MCF 10A (cell line): ENCODE measurements around the gene RNU4-1. TPM values are rescaled to one million over a fixed set of nuclear protein-coding genes. Genes with fewer than 3 reads are reported as not detected.
"Not testable (repeated sequence)": the region's sequence is repeated elsewhere in the genome, so short reads cannot be mapped to it uniquely, and the experiment has no call there.

Experiments used
- BruUV-seq: library from RNA; stranded (reverse); fragments of 400-500 nt; replicated peaks from 2 replicates; lab custom pipeline; 2021; lab: Mats Ljungman, UMichigan
- CTCF ChIA-PET: fragments of 300-600 bp; sonication (Branson Sonifier 250); formaldehyde crosslinking; extraction: SDS; loops from one replicate; lab custom pipeline; 2021; ENCODE audit warnings: antibody characterized with exemption, inconsistent platforms; lab: Yijun Ruan, JAX
- POLR2A ChIA-PET: fragments of 300-600, 350-650 bp; sonication (Branson Sonifier 250); formaldehyde crosslinking; extraction: SDS; loops from one replicate; lab custom pipeline; 2020; ENCODE audit warnings: antibody characterized with exemption, inconsistent platforms; lab: Yijun Ruan, JAX
- DNase-seq: peaks from one replicate; pipeline ENCODE4 v3.0.0-alpha.2; 2018; ENCODE audit not compliant: unreplicated experiment
- H3K27ac Mint-ChIP-seq: one replicate; pipeline ENCODE4 v1.8.0; 2022; ENCODE audit warnings: mild to moderate bottlenecking, low read depth, mixed read lengths; ENCODE audit not compliant: unreplicated experiment
- H3K27me3 Mint-ChIP-seq: one replicate; pipeline ENCODE4 v1.8.0; 2022; ENCODE audit warnings: mixed read lengths; ENCODE audit not compliant: insufficient read depth, unreplicated experiment
- H3K36me3 Mint-ChIP-seq: one replicate; pipeline ENCODE4 v1.8.0; 2022; ENCODE audit warnings: mild to moderate bottlenecking, moderate library complexity, mixed read lengths; ENCODE audit not compliant: insufficient read depth, unreplicated experiment
- H3K4me1 Mint-ChIP-seq: one replicate; pipeline ENCODE4 v1.8.0; 2022; ENCODE audit warnings: mixed read lengths; ENCODE audit not compliant: insufficient read depth, unreplicated experiment
- H3K4me3 Mint-ChIP-seq: one replicate; pipeline ENCODE4 v1.8.0; 2022; ENCODE audit warnings: mild to moderate bottlenecking, moderate library complexity, mixed read lengths; ENCODE audit not compliant: unreplicated experiment
- H3K9me3 Mint-ChIP-seq: one replicate; pipeline ENCODE4 v1.8.0; 2022; ENCODE audit warnings: mixed read lengths; ENCODE audit not compliant: unreplicated experiment
- CTCF ChIP-seq: fragments of 200-600 bp; IDR thresholded peaks from one replicate; pipeline ENCODE4 v1.8.0; 2022; ENCODE audit warnings: antibody characterized with exemption, mild to moderate bottlenecking; ENCODE audit not compliant: unreplicated experiment
- intact Hi-C: fragments of 100-400 bp; cut with micrococcal nuclease; formaldehyde crosslinking; loops from 2 replicates; pipeline ENCODE4 v1.14.1; 2022
- total RNA-seq: library from RNA; stranded (reverse); gene quantifications from 2 replicates; pipeline ENCODE4 v1.2.3, GENCODE V29; 2022

Gene RNU4-1
- total RNA-seq, 1 experiment from 2014 or later, result 1,764 TPM

DNA sequence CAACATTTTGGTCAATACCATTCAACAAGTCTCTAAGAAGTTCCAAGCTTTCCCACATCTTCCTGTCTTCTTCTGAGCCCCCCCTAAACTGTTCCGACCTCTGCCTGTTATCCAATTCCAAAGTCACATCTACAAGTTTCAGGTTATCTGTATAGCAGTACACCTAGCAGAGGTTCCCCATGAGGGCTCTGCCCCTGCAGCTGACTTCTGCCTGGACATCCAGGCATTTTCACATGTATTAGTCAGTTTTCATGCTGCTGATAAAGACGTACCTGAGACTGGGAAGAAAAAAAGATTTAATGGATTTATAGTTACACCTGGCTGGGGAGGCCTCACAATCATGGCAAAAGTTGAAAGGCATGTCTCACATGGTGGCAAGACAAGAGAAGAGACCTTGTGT is 44.7 kb upstream of the RNU4-1 start:
- CTCF ChIA-PET, result no interaction called here
- H3K4me3 Mint-ChIP-seq, result no peak overlapping the region
- H3K27ac Mint-ChIP-seq, result no peak overlapping the region
- no peak for TF ChIP-seq CTCF
- no TSS peak for BruUV-seq
- H3K9me3 Mint-ChIP-seq, result peaks cover 8% of the 10 kb centered on the region
- intact Hi-C loops, result no loop called here
- H3K27me3 Mint-ChIP-seq, result peaks cover 12% of the 10 kb centered on the region
- H3K4me1 Mint-ChIP-seq, result no peaks in the 10 kb centered on the region
- no peak for DNase-seq
- POLR2A ChIA-PET, result no interaction called here
- no peaks in the 10 kb centered on the region for H3K36me3 Mint-ChIP-seq

DNA sequence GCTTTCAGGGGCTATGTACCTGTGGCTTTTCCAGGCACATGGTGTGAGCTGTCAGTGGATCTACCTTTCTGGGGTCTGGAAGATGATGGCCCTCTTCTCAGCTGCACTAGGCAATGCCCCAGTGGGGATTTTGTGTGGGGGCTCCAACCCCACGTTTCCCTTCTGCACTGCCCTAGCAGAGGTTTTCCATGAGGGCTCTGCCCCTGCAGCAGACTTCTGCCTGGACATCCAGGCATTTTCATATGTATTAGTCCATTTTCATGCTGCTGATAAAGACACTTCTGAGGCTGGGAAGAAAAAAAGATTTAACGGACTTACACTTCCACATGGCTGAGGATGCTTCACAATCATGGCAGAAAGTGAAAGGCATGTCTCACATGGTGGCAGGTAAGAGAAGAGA is 43.4 kb upstream of the RNU4-1 start:
- H3K27ac Mint-ChIP-seq, H3K36me3 Mint-ChIP-seq, H3K4me1 Mint-ChIP-seq, BruUV-seq, H3K9me3 Mint-ChIP-seq, DNase-seq, H3K4me3 Mint-ChIP-seq, intact Hi-C loops, POLR2A ChIA-PET: not testable (repeated sequence)
- H3K27me3 Mint-ChIP-seq, result peaks cover 12% of the 10 kb centered on the region
- CTCF ChIA-PET, result interaction anchor here (0.6 to 1.7 kb wide), 5 partner anchors 10 to 106 kb away, joined by 3 to 4 read pairs (median 3); no protein-coding TSS in a partner anchor

DNA sequence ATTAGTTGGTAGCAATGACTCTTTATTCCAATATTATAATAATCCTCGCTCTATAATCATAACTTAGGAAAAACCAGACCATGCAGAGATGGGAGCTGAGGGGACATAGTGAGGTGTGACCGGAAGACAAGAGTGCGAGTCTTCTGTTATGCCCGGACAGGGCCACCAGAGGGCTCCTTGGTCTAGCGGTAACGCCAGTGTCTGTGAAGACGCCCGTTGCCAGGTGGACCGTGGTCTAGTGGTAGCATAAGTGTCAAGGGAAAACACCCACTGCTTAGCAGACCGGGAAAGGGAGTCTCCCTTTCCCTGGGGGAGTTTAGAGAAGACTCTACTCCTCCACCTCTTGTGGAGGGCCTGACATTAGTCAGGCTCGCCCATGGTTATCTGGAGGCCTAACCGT is 42.4 kb upstream of the RNU4-1 start:
- CTCF ChIA-PET, result interaction anchor here (0.5 to 1.7 kb wide), 6 partner anchors 12 to 782 kb away, joined by 3 to 5 read pairs (median 4); no protein-coding TSS in a partner anchor
- peaks cover 12% of the 10 kb centered on the region for H3K27me3 Mint-ChIP-seq
- H3K36me3 Mint-ChIP-seq, H3K9me3 Mint-ChIP-seq, H3K27ac Mint-ChIP-seq, H3K4me3 Mint-ChIP-seq, BruUV-seq, H3K4me1 Mint-ChIP-seq, intact Hi-C loops: not testable (repeated sequence)
- POLR2A ChIA-PET, result interaction anchor here (0.9 kb wide), 1 partner anchor 9 kb away, joined by 3 read pairs; no protein-coding TSS in a partner anchor
- peak; percentile 70 for TF ChIP-seq CTCF
- peak; percentile 48 for DNase-seq

DNA sequence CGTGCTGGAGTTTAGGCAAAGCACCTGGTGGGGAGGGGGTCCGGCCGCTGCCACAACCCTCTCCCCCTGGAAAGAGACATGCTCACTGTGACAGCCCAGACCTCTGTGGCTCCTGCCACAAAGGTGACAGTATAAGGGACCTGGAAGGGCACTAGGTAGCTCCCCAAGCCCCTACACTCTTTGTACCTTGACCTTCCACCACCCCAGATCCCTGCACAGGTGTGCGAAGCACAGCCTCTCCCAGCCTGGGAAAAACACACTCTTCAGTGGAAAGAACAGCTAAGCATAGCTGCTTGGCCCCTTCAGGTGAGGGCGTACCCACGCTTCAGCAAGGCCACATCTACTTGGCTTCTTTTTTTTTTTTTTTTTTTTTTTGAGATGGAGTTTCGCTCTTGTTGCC is 39.5 kb upstream of the RNU4-1 start:
- intact Hi-C loops, result no loop called here
- no peaks in the 10 kb centered on the region for H3K4me1 Mint-ChIP-seq

More for the DNA sequence above, 39.5 kb upstream of the RNU4-1 start:
- no peak overlapping the region for H3K27ac Mint-ChIP-seq
- BruUV-seq, result no TSS peak
- H3K9me3 Mint-ChIP-seq, result peaks cover 3% of the 10 kb centered on the region
- no peak for TF ChIP-seq CTCF
- ChIA-PET POLR2A (interaction anchor here (1.5 kb wide), 1 partner anchor 137 kb away, joined by 3 read pairs; the partner anchor contains the start of gene SRSF9), CTCF (interaction anchor here (0.5 to 0.7 kb wide), 3 partner anchors 15 to 130 kb away, joined by 3 to 4 read pairs (median 3); no protein-coding TSS in a partner anchor)
- H3K4me3 Mint-ChIP-seq, result no peak overlapping the region
- no peaks in the 10 kb centered on the region for H3K27me3 Mint-ChIP-seq
- DNase-seq, result no peak
- no peaks in the 10 kb centered on the region for H3K36me3 Mint-ChIP-seq
